ACHN (cell line): ENCODE measurements around the gene BMF.

ENCODE experiments used
- DNase-seq: peaks from one replicate; pipeline ENCODE4 v3.0.0-alpha.2; 2015
- in situ Hi-C: cut with HindIII; loops from 2 replicates; pipeline ENCODE4 v1.10.0; 2017; ENCODE audit warnings: low sequenced_read_pairs, low pct_ligation_motif_present, low pct_unique_long_range_greater_than_20kb

The BMF gene

GRCh38 chr15:40058476-40059140 is 50.1 kb downstream of the BMF start:
- no peak for DNase-seq
- in situ Hi-C loops = no loop called here

GRCh38 chr15:40055576-40056293 is 52.9 kb downstream of the BMF start:
- DNase-seq = no peak
- in situ Hi-C loops = no loop called here

- peak; percentile 72 for DNase-seq
- in situ Hi-C loops = no loop called here
These were observed 53.7 kb downstream of the BMF start for GRCh38 chr15:40054855-40055575.

- DNase-seq = no peak
- in situ Hi-C loops = no loop called here
These were observed 54.1 kb downstream of the BMF start for GRCh38 chr15:40054605-40054854.

- DNase-seq = no peak
- in situ Hi-C loops = no loop called here
These were observed 54.7 kb downstream of the BMF start for GRCh38 chr15:40053831-40054604.

GRCh38 chr15:40053079-40053830 is 55.4 kb downstream of the BMF start:
- in situ Hi-C loops = no loop called here
- DNase-seq = no peak

- in situ Hi-C loops = no loop called here
- DNase-seq = peak; percentile 70
These were observed 56.1 kb downstream of the BMF start for GRCh38 chr15:40052604-40053003.

GRCh38 chr15:40051616-40052415 is 56.9 kb downstream of the BMF start:
- no peak for DNase-seq

GRCh38 chr15:40050788-40051470 is 57.8 kb downstream of the BMF start:
- in situ Hi-C loops = no loop called here
- no peak for DNase-seq

More at GRCh38 chr15:40051616-40052415, 56.9 kb downstream of the BMF start:
- in situ Hi-C loops = no loop called here

GRCh38 chr15:40048926-40049475 is 59.7 kb downstream of the BMF start:
- DNase-seq = no peak
- in situ Hi-C loops = no loop called here

- no peak for DNase-seq
- in situ Hi-C loops = no loop called here
These were observed 60.4 kb downstream of the BMF start for GRCh38 chr15:40048211-40048792.

- in situ Hi-C loops = no loop called here
- DNase-seq = peak; percentile 31
These were observed 61.1 kb downstream of the BMF start for GRCh38 chr15:40047415-40048210.

- peak; percentile 76 for DNase-seq
- in situ Hi-C loops = no loop called here
These were observed 61.8 kb downstream of the BMF start for GRCh38 chr15:40046721-40047414.

GRCh38 chr15:40045572-40046217 is 63.0 kb downstream of the BMF start:
- in situ Hi-C loops = no loop called here
- DNase-seq = no peak
